Fibroblast of lung (primary cell): ENCODE results near the gene BTBD1. TPM values are rescaled to one million over a fixed set of nuclear protein-coding genes. Genes with fewer than 3 reads are reported as not detected.

Experiments used
- DNase-seq, 2 donors: peaks; one replicate each; pipeline versions ENCODE4 v3.0.0 to v3.0.0-alpha.2; 2010; ENCODE audit warnings: low read depth in 2 of 2
- H2AFZ ChIP-seq: 2 replicates; pipeline ENCODE4 v1.5.1; 2012; ENCODE audit warnings: low read length, control low read depth, inconsistent platforms
- H3K27ac ChIP-seq: 2 replicates; pipeline ENCODE4 v1.5.1; 2011; ENCODE audit warnings: low read length, control low read depth; ENCODE audit not compliant: insufficient read depth
- H3K27me3 ChIP-seq: 2 replicates; pipeline ENCODE4 v1.5.1; 2011; ENCODE audit warnings: mild to moderate bottlenecking, low read length; ENCODE audit not compliant: control insufficient read depth, insufficient read depth
- H3K36me3 ChIP-seq: 2 replicates; pipeline ENCODE4 v1.5.1; 2011; ENCODE audit warnings: low read length; ENCODE audit not compliant: control insufficient read depth, insufficient read depth
- H3K4me1 ChIP-seq: 2 replicates; pipeline ENCODE4 v1.5.1; 2011; ENCODE audit warnings: low read length; ENCODE audit not compliant: control insufficient read depth, insufficient read depth; ENCODE audit errors: extremely low read depth
- H3K4me2 ChIP-seq: 2 replicates; pipeline ENCODE4 v1.5.1; 2011; ENCODE audit warnings: low read length, control low read depth; ENCODE audit not compliant: insufficient read depth; ENCODE audit errors: extremely low read depth
- H3K4me3 ChIP-seq, 4 experiments: fragments of 200-600 bp in 1 of 4; sonication (generic) in 1 of 4; replicated peaks in 1 of 4; 2 replicates each; pipeline ENCODE4 v1.5.1; 2011 to 2016; ENCODE audit warnings: low read length in 4 of 4, low read depth in 3 of 4, mild to moderate bottlenecking in 3 of 4, control low read depth in 2 of 4, inconsistent platforms in 1 of 4, mixed read lengths in 1 of 4; ENCODE audit not compliant: insufficient read depth in 1 of 4; ENCODE audit errors: control extremely low read depth in 1 of 4
- H3K79me2 ChIP-seq: 2 replicates; pipeline ENCODE4 v1.5.1; 2012; ENCODE audit warnings: mild to moderate bottlenecking, low read length, inconsistent platforms; ENCODE audit not compliant: control insufficient read depth, insufficient read depth
- H3K9ac ChIP-seq: 2 replicates; pipeline ENCODE4 v1.5.1; 2011; ENCODE audit warnings: mild to moderate bottlenecking, low read length, control low read depth; ENCODE audit not compliant: insufficient read depth
- H3K9me3 ChIP-seq: 2 replicates; pipeline ENCODE4 v1.5.1; 2012; ENCODE audit warnings: low read depth, low read length; ENCODE audit not compliant: control insufficient read depth, insufficient read depth
- H4K20me1 ChIP-seq: 2 replicates; pipeline ENCODE4 v1.5.1; 2011; ENCODE audit warnings: low read length; ENCODE audit not compliant: control insufficient read depth, insufficient read depth; ENCODE audit errors: extremely low read depth
- CTCF ChIP-seq, 2 donors: IDR thresholded peaks in 1 of 2; conservative IDR thresholded peaks in 1 of 2; 1 replicate in 1 of 2; 2 replicates in 1 of 2; pipeline ENCODE4 v1.5.1; 2011 to 2012; ENCODE audit warnings: low read length in 2 of 2, control low read depth in 1 of 2, inconsistent platforms in 1 of 2, low read depth in 1 of 2, mild to moderate bottlenecking in 1 of 2
- EZH2 ChIP-seq: IDR thresholded peaks from 2 replicates; pipeline ENCODE4 v1.5.1; 2012; ENCODE audit warnings: low read length, control low read depth, mild to moderate bottlenecking; ENCODE audit errors: missing control alignments
- polyA plus RNA-seq, 2 donors: library from polyadenylated mRNA; depleted of rRNA in 1 of 2; stranded (reverse) in 1 of 2; unstranded in 1 of 2; fragments of >200 nt; gene quantifications; 2 replicates each; pipeline ENCODE4 v1.2.1, GENCODE V29; 2011 to 2012; ENCODE audit warnings: missing spikeins in 1 of 2
- total RNA-seq: library from RNA; depleted of rRNA; stranded (reverse); fragments of >200 nt; gene quantifications from 2 replicates; pipeline ENCODE4 v1.2.1, GENCODE V29; 2014

Gene BTBD1
- total and polyA plus RNA-seq, 2 donors (not counting 1 experiment from before 2014, with no cell fraction given), result 84.0 to 105 TPM

GRCh38 chr15:82995076-82995475 lies 72.0 kb downstream of the BTBD1 start:
- TF ChIP-seq CTCF (conservative IDR thresholded peaks at IDR 0.05 in 1 of 2, IDR thresholded peaks at IDR 0.05 in 1 of 2; ENCODE audit: low read depth in 1 of 2, low read length in 2 of 2) (no peak), EZH2 (no peak)
- Histone ChIP-seq H3K36me3 (no peaks in the 10 kb centered on the region), H3K4me1 (no peaks in the 10 kb centered on the region), H3K27ac (no peak overlapping the region), H3K9ac (no peak overlapping the region), H3K4me3 (no peak overlapping the region), H3K4me2 (no peak overlapping the region), H2AFZ (no peak overlapping the region), H3K27me3 (no peaks in the 10 kb centered on the region), H4K20me1 (no peaks in the 10 kb centered on the region), H3K9me3 (no peaks in the 10 kb centered on the region), H3K79me2 (no peaks in the 10 kb centered on the region)
- no peak for DNase-seq

- no peak for DNase-seq
- H3K27me3 ChIP-seq, result no peaks in the 10 kb centered on the region
- no peaks in the 10 kb centered on the region for H3K79me2 ChIP-seq
- H3K36me3 ChIP-seq, result no peaks in the 10 kb centered on the region
- H3K4me3 ChIP-seq, result no peak overlapping the region
- H3K27ac ChIP-seq, result no peak overlapping the region
- H3K9ac ChIP-seq, result no peak overlapping the region
- no peaks in the 10 kb centered on the region for H4K20me1 ChIP-seq
- H3K4me1 ChIP-seq, result no peaks in the 10 kb centered on the region
- H3K9me3 ChIP-seq, result no peaks in the 10 kb centered on the region
- no peak overlapping the region for H2AFZ ChIP-seq
- H3K4me2 ChIP-seq, result no peak overlapping the region
- TF ChIP-seq CTCF (conservative IDR thresholded peaks at IDR 0.05 in 1 of 2, IDR thresholded peaks at IDR 0.05 in 1 of 2; ENCODE audit: low read depth in 1 of 2, low read length in 2 of 2) (no peak), EZH2 (no peak)
These were observed 73.9 kb downstream of the BTBD1 start for GRCh38 chr15:82993144-82993543.

GRCh38 chr15:82992436-82992998 lies 74.5 kb downstream of the BTBD1 start:
- no peaks in the 10 kb centered on the region for H3K27me3 ChIP-seq
- TF ChIP-seq CTCF (conservative IDR thresholded peaks at IDR 0.05 in 1 of 2, IDR thresholded peaks at IDR 0.05 in 1 of 2; ENCODE audit: low read depth in 1 of 2, low read length in 2 of 2) (no peak), EZH2 (no peak)
- H2AFZ ChIP-seq, result no peak overlapping the region

More at GRCh38 chr15:82992436-82992998, 74.5 kb downstream of the BTBD1 start:
- Histone ChIP-seq H3K4me3 (no peak overlapping the region), H3K27ac (no peak overlapping the region), H3K4me2 (no peak overlapping the region), H3K9me3 (no peaks in the 10 kb centered on the region), H3K4me1 (no peaks in the 10 kb centered on the region), H4K20me1 (no peaks in the 10 kb centered on the region), H3K36me3 (no peaks in the 10 kb centered on the region), H3K9ac (no peak overlapping the region), H3K79me2 (peaks cover 2% of the 10 kb centered on the region)
- DNase-seq, result no peak
